ENCODE results near the gene RAB41. TPM values are rescaled to one million over a fixed set of nuclear protein-coding genes. Genes with fewer than 3 reads are reported as not detected.

RAB41 gene
- polyA plus RNA-seq, 3 donors: not detected

GRCh38 chrX:70244881-70245280 lies 37.1 kb upstream of the RAB41 start:
- no peaks in the 10 kb centered on the region for H3K4me1 ChIP-seq (ENCODE audit: control insufficient read depth in 1 of 2, insufficient read depth in 2 of 2, low read length in 2 of 2)
- no peak overlapping the region for H3K9ac ChIP-seq (ENCODE audit: insufficient read depth, low read length, poor library complexity, severe bottlenecking)
- Mint-ChIP-seq H3K36me3 (no peaks in the 10 kb centered on the region), H3K4me1 (no peaks in the 10 kb centered on the region), H3K27me3 (ENCODE audit: low read depth in 3 of 3) (peaks cover 0 to 3% (median 1%) of the 10 kb centered on the region in 3 donors), H3K9me3 (peaks cover 0 to 3% (median 0%) of the 10 kb centered on the region in 7 donors), H3K27ac (no peak overlapping the region), H3K4me3 (no peak overlapping the region)
- no peaks in the 10 kb centered on the region for H3K79me2 ChIP-seq (ENCODE audit: insufficient read depth, low read length)
- intact Hi-C loops (cut with micrococcal nuclease): no loop called here
- no peaks in the 10 kb centered on the region for H3K9me3 ChIP-seq (replicated peaks in 1 of 2; ENCODE audit: control insufficient read depth in 1 of 2, insufficient read depth in 1 of 2, low read length in 2 of 2)
- peaks cover 0 to 2% of the 10 kb centered on the region in 2 donors for H3K27me3 ChIP-seq (ENCODE audit: control insufficient read depth in 2 of 2, insufficient read depth in 2 of 2, low read length in 2 of 2)
- H3K4me3 ChIP-seq (replicated peaks in 1 of 3; ENCODE audit: low read depth in 2 of 3, low read length in 3 of 3): no peak overlapping the region
- no peaks in the 10 kb centered on the region for H4K20me1 ChIP-seq (ENCODE audit: insufficient read depth, low read length)
- H3K4me2 ChIP-seq (replicated peaks; ENCODE audit: extremely low read depth, low read length, poor library complexity, severe bottlenecking): no peak overlapping the region
- no peak for TF ChIP-seq CTCF (IDR thresholded peaks at IDR 0.05)
- no peak for DNase-seq
- H3K27ac ChIP-seq (ENCODE audit: low read depth in 1 of 2, low read length in 2 of 2): no peak overlapping the region
- no CpG with 5 or more reads among the region's 6 CpGs for WGBS (ENCODE audit: insufficient coverage)
- no peak overlapping the region for H2AFZ ChIP-seq (ENCODE audit: insufficient read depth, low read depth, low read length, poor library complexity, severe bottlenecking)
- no peaks in the 10 kb centered on the region for H3K36me3 ChIP-seq (replicated peaks in 1 of 2; ENCODE audit: control insufficient read depth in 1 of 2, insufficient read depth in 2 of 2, low read length in 2 of 2)

GRCh38 chrX:70247252-70247651 lies 34.7 kb upstream of the RAB41 start:
- Histone ChIP-seq H2AFZ (ENCODE audit: insufficient read depth, low read depth, low read length, poor library complexity, severe bottlenecking) (no peak overlapping the region), H4K20me1 (ENCODE audit: insufficient read depth, low read length) (no peaks in the 10 kb centered on the region), H3K4me1 (ENCODE audit: control insufficient read depth in 1 of 2, insufficient read depth in 2 of 2, low read length in 2 of 2) (no peaks in the 10 kb centered on the region), H3K4me2 (replicated peaks; ENCODE audit: extremely low read depth, low read length, poor library complexity, severe bottlenecking) (no peak overlapping the region), H3K36me3 (replicated peaks in 1 of 2; ENCODE audit: control insufficient read depth in 1 of 2, insufficient read depth in 2 of 2, low read length in 2 of 2) (no peaks in the 10 kb centered on the region), H3K27ac (ENCODE audit: low read depth in 1 of 2, low read length in 2 of 2) (no peak overlapping the region), H3K79me2 (ENCODE audit: insufficient read depth, low read length) (no peaks in the 10 kb centered on the region), H3K9ac (ENCODE audit: insufficient read depth, low read length, poor library complexity, severe bottlenecking) (no peak overlapping the region), H3K27me3 (ENCODE audit: control insufficient read depth in 2 of 2, insufficient read depth in 2 of 2, low read length in 2 of 2) (peaks cover 0 to 4% of the 10 kb centered on the region in 2 donors), H3K4me3 (replicated peaks in 1 of 3; ENCODE audit: low read depth in 2 of 3, low read length in 3 of 3) (no peak overlapping the region), H3K9me3 (replicated peaks in 1 of 2; ENCODE audit: control insufficient read depth in 1 of 2, insufficient read depth in 1 of 2, low read length in 2 of 2) (no peaks in the 10 kb centered on the region)
- WGBS (ENCODE audit: insufficient coverage): no CpG with 5 or more reads among the region's 2 CpGs
- Mint-ChIP-seq H3K4me1 (no peaks in the 10 kb centered on the region), H3K9me3 (peaks cover 0 to 3% (median 0%) of the 10 kb centered on the region in 7 donors), H3K36me3 (no peaks in the 10 kb centered on the region), H3K27me3 (ENCODE audit: low read depth in 3 of 3) (peaks cover 0 to 1% (median 0%) of the 10 kb centered on the region in 3 donors), H3K4me3 (no peak overlapping the region), H3K27ac (no peak overlapping the region)
- intact Hi-C loops (cut with micrococcal nuclease): no loop called here
- no peak for DNase-seq
- no peak for TF ChIP-seq CTCF (IDR thresholded peaks at IDR 0.05)
